Measurements from ENCODE around the gene FCRL2. TPM values are rescaled to one million over a fixed set of nuclear protein-coding genes. Genes with fewer than 3 reads are reported as not detected.

FCRL2 gene
- total RNA-seq, 1 donor from 2014 or later: not detected

GRCh38 chr1:157725221-157725577, 51.7 kb downstream of the FCRL2 start:
- Mint-ChIP-seq H3K4me3 (no peak overlapping the region), H3K27me3 (no peaks in the 10 kb centered on the region), H3K4me1 (peaks cover 3% of the 10 kb centered on the region), H3K36me3 (ENCODE audit: low read depth) (no peaks in the 10 kb centered on the region), H3K9me3 (peaks cover 13% of the 10 kb centered on the region), H3K27ac (no peak overlapping the region)
- intact Hi-C loops (cut with micrococcal nuclease): no loop called here
- DNase-seq: no peak

DNA sequence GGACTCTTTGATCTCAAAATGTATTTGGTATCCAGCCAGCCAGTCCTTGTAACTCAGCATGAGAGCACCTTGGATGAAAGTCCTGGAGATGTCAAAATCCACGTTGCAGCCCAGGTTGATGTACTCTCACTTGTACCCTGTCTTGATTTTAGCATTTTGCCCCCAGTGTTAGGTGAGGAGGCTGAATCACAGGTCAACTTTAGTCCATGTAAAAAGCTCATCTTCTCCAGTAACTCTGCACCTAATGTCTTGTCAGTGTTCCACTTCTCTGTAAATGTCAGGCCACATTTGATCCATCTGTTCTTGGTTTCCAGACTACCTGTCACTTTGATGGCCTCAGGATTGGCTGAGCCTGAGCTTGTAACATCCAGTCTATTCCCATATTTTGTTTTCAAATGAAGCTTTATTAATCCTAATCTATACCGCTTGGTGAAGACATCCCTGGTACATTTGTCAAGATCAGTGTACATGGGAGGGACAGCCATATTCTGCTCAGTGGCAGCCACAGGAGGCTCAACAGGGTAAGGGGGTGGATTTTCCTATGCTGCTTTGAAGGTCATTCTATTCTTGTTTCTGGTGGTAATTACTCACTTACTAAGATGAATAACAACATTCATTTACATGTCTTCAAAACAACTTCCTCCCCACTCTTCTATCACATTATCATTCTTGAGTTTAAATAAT, 52.3 kb downstream of the FCRL2 start:
- H3K9me3 Mint-ChIP-seq: peaks cover 13% of the 10 kb centered on the region
- peaks cover 3% of the 10 kb centered on the region for H3K4me1 Mint-ChIP-seq
- H3K27me3 Mint-ChIP-seq: no peaks in the 10 kb centered on the region
- H3K36me3 Mint-ChIP-seq (ENCODE audit: low read depth): no peaks in the 10 kb centered on the region
- H3K27ac Mint-ChIP-seq: no peak overlapping the region
- no peak for DNase-seq
- intact Hi-C loops (cut with micrococcal nuclease): no loop called here
- H3K4me3 Mint-ChIP-seq: no peak overlapping the region

GRCh38 chr1:157723157-157723556, 53.8 kb downstream of the FCRL2 start:
- Mint-ChIP-seq H3K4me3 (no peak overlapping the region), H3K9me3 (peaks cover 9% of the 10 kb centered on the region), H3K27me3 (no peaks in the 10 kb centered on the region), H3K27ac (no peak overlapping the region), H3K36me3 (ENCODE audit: low read depth) (no peaks in the 10 kb centered on the region), H3K4me1 (peaks cover 3% of the 10 kb centered on the region)
- no peak for DNase-seq
- intact Hi-C loops (cut with micrococcal nuclease): no loop called here

- intact Hi-C loops (cut with micrococcal nuclease): no loop called here
- H3K9me3 Mint-ChIP-seq: peaks cover 7% of the 10 kb centered on the region
- no peak overlapping the region for H3K27ac Mint-ChIP-seq
- H3K4me3 Mint-ChIP-seq: no peak overlapping the region
- no peak for DNase-seq
- peaks cover 3% of the 10 kb centered on the region for H3K4me1 Mint-ChIP-seq
- no peaks in the 10 kb centered on the region for H3K36me3 Mint-ChIP-seq (ENCODE audit: low read depth)
- H3K27me3 Mint-ChIP-seq: no peaks in the 10 kb centered on the region
These were observed 54.9 kb downstream of the FCRL2 start for GRCh38 chr1:157721985-157722384.

DNA sequence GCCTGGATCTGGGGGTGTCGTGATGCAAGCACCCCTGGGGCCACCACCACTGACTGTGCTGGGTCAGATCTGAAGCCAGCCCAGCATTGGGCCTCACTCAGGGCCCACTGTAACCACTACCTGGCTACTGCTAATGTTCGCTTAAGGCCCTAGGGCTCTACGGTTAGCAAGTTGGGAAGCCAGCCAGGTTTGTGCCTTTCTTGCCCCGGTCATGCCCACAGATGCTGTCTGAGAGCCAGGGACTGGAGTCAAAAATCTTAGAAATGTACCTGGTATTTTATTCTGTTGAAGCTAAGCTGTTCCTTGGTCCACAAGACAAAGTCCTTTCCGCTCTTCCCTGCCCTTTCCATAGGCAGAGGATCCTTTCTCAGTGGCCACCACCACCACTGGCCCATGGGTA, 61.2 kb downstream of the FCRL2 start:
- Mint-ChIP-seq H3K4me3 (no peak overlapping the region), H3K9me3 (peaks cover 1% of the 10 kb centered on the region), H3K4me1 (no peaks in the 10 kb centered on the region), H3K27ac (no peak overlapping the region), H3K27me3 (no peaks in the 10 kb centered on the region), H3K36me3 (ENCODE audit: low read depth) (no peaks in the 10 kb centered on the region)
- intact Hi-C loops (cut with micrococcal nuclease): no loop called here
- DNase-seq: no peak

DNA sequence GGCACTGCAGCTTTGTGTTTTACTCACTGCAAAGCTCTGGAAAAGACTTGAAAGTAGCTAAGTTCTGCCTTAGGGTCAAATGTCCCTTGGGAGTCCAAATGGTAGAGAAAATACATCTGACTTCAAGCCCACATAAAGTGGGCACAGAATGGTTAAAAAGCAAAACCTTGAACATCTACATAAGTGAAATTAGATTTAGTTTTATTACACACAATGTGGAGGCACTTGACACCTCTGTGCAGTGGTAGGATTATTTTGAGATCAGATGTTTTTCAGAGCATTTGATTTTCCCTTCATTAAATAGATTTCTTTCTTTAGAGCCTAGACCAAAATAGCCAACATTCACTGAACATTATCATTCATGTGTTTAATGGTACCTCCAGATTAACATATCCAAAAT, 65.1 kb downstream of the FCRL2 start:
- DNase-seq: no peak
- no peaks in the 10 kb centered on the region for H3K27me3 Mint-ChIP-seq
- H3K4me1 Mint-ChIP-seq: no peaks in the 10 kb centered on the region
- no peaks in the 10 kb centered on the region for H3K36me3 Mint-ChIP-seq (ENCODE audit: low read depth)
- intact Hi-C loops (cut with micrococcal nuclease): no loop called here
- H3K9me3 Mint-ChIP-seq: no peaks in the 10 kb centered on the region
- H3K4me3 Mint-ChIP-seq: no peak overlapping the region
- H3K27ac Mint-ChIP-seq: no peak overlapping the region

- no peaks in the 10 kb centered on the region for H3K4me1 Mint-ChIP-seq
- H3K36me3 Mint-ChIP-seq (ENCODE audit: low read depth): no peaks in the 10 kb centered on the region
- no peaks in the 10 kb centered on the region for H3K9me3 Mint-ChIP-seq
- intact Hi-C loops (cut with micrococcal nuclease): no loop called here
- DNase-seq: no peak
- H3K27ac Mint-ChIP-seq: no peak overlapping the region
- H3K4me3 Mint-ChIP-seq: no peak overlapping the region
- H3K27me3 Mint-ChIP-seq: no peaks in the 10 kb centered on the region
These were observed 72.1 kb downstream of the FCRL2 start for GRCh38 chr1:157704878-157705277.

DNA sequence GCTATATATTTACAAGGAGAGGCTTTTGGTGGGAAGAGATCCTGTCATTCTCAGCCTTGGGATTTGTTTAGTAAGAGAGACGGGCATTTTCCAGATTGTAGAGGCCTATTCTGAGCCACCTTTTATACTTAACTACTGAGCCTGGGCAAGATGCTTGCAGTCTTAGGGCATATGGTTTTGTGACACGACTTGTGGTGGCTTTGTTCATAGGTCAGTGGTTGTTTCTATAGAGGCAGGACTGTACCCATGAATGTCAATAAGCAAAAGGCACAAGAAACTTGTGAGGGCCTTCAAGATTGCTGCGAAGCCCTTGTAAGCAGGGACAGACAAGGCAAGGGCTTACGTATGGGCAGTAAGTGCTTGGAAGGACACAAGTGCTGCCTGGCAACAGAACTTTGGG, 73.0 kb downstream of the FCRL2 start:
- H3K27me3 Mint-ChIP-seq: no peaks in the 10 kb centered on the region
- H3K4me1 Mint-ChIP-seq: no peaks in the 10 kb centered on the region
- intact Hi-C loops (cut with micrococcal nuclease): no loop called here
- H3K36me3 Mint-ChIP-seq (ENCODE audit: low read depth): no peaks in the 10 kb centered on the region
- H3K9me3 Mint-ChIP-seq: no peaks in the 10 kb centered on the region
- no peak overlapping the region for H3K27ac Mint-ChIP-seq
- H3K4me3 Mint-ChIP-seq: no peak overlapping the region
- DNase-seq: no peak

- Mint-ChIP-seq H3K27ac (no peak overlapping the region), H3K36me3 (ENCODE audit: low read depth) (no peaks in the 10 kb centered on the region), H3K4me3 (no peak overlapping the region), H3K27me3 (no peaks in the 10 kb centered on the region), H3K4me1 (peaks cover 3% of the 10 kb centered on the region), H3K9me3 (no peaks in the 10 kb centered on the region)
- intact Hi-C loops (cut with micrococcal nuclease): no loop called here
- DNase-seq: no peak
These were observed 74.6 kb downstream of the FCRL2 start for GRCh38 chr1:157702308-157702825.

- Mint-ChIP-seq H3K27ac (no peak within 1 kb of the TSS), H3K4me1 (peaks cover 3% of the 10 kb centered on the region), H3K4me3 (no peak within 1 kb of the TSS), H3K27me3 (no peaks in the 10 kb centered on the region), H3K36me3 (ENCODE audit: low read depth) (no peaks in the 10 kb centered on the region), H3K9me3 (no peaks in the 10 kb centered on the region)
- intact Hi-C loops (cut with micrococcal nuclease): no loop called here
- DNase-seq: no peak
These were observed 76.2 kb downstream of the FCRL2 start, which contains the start of gene FCRL3 for GRCh38 chr1:157700732-157701131. TSS of gene FCRL3 (minus strand) at chr1:157700769. CDS start at chr1:157700489, 280 bp downstream.

DNA sequence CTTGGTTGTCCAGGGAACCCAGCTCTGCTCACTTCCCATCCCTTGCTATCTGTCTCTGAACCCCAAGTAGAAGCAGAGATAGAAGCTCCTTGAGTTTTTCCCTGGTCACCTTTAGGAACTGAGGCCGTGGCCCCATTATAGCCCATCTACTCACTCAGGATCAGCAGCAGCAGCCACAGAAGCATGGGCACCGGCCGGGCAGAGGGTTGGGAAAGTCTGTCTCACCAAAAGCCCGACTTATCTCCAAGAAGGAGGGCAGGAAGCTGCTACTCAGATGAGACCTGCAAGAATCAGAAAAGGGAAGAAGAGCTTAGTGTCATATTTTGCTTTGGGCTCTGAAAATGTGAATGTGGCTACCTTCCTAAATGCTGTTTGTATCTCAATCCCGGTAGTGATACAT, 76.6 kb downstream of the FCRL2 start:
- Mint-ChIP-seq H3K9me3 (no peaks in the 10 kb centered on the region), H3K27ac (no peak overlapping the region), H3K27me3 (no peaks in the 10 kb centered on the region), H3K4me3 (no peak overlapping the region), H3K36me3 (ENCODE audit: low read depth) (no peaks in the 10 kb centered on the region), H3K4me1 (peaks cover 3% of the 10 kb centered on the region)
- intact Hi-C loops (cut with micrococcal nuclease): no loop called here
- DNase-seq: no peak

DNA sequence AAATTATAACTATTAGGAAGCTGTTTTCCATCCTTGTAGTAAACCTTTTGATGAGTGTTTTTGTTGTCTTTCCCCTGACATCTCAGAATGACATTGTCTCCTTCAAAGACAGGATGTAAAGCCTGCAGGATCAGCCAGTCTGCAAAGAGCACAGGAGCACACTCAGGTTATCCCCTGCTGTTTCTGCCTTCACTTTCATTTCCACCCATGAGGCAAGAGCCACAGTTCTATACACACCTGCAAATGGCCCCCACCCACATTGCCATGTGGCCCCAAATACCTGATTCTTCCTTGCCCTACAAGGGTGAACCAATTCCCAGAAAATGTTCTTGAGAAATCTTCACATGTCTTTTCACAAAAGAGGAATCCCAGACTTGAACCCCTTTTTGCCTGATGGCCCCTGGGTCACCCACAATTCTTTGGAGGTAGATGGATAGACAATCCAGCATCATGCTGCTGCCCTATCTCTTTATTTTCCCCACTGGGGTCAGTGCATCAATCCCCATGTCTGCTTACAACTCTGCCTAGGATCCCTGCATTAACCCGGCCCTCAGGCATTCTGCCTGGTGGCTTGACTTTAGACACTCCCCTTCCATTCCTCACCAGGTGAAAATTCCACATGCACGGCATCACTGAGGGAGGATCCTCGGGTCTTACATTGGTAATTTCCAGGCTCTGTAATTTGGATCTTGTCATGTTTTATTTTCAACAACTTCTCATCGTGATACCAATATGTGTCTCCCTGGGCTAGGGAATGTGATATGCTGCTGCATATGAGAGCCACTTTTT, 79.0 kb downstream of the FCRL2 start:
- intact Hi-C loops (cut with micrococcal nuclease): no loop called here
- Mint-ChIP-seq H3K36me3 (ENCODE audit: low read depth) (no peaks in the 10 kb centered on the region), H3K27ac (no peak overlapping the region), H3K27me3 (no peaks in the 10 kb centered on the region), H3K4me3 (no peak overlapping the region), H3K9me3 (no peaks in the 10 kb centered on the region), H3K4me1 (peaks cover 3% of the 10 kb centered on the region)
- DNase-seq: no peak

DNA sequence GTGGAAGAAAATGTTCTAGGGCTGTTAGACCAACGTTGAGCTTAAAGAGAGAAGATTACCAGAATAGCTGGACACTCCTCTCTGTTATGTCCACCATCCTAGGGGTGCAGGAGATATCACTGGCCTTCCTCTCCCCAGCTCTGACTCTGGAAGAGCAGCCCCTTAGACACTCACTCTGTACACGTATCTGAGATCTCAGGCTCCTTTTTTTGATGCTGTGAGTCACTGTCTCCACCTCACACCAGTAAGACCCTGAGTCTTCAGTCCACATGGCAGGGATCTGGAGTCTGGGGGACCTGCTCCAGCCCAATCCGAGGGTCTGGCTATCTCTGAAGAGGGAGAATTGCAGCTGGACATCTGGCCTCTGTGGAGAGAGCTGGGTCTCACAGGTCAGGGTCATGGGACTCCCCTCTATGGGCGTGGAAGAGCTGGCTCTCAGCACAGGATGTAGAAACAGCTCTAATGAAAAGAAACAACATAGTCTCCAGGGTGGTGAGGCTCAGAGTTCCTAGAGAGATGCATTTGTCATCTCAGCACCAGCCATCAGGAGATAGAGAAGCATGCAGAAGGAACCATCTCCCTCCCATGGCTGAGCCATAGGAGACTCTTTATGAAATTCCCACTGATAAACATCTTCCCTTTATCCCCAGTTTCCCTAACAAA, 79.8 kb downstream of the FCRL2 start:
- intact Hi-C loops (cut with micrococcal nuclease): no loop called here
- DNase-seq: no peak
- no peaks in the 10 kb centered on the region for H3K9me3 Mint-ChIP-seq
- H3K36me3 Mint-ChIP-seq (ENCODE audit: low read depth): no peaks in the 10 kb centered on the region
- H3K27ac Mint-ChIP-seq: no peak overlapping the region
- peaks cover 3% of the 10 kb centered on the region for H3K4me1 Mint-ChIP-seq
- no peak overlapping the region for H3K4me3 Mint-ChIP-seq
- H3K27me3 Mint-ChIP-seq: no peaks in the 10 kb centered on the region

Measured in activated CD4-positive, alpha-beta T cell treated with anti-CD3 and anti-CD28 coated beads, Interleukin-2, amount 10 ng/mL, durations not matched to agents 24 days and 14 days (primary cell).